Heart right ventricle (tissue), 16 donors: ENCODE data around the gene VRTN. TPM values are rescaled to one million over a fixed set of nuclear protein-coding genes. Genes with fewer than 3 reads are reported as not detected.

Source experiments
- ATAC-seq, 8 donors: fragments of 200-7000 bp; cut with Tn5 transposase; one replicate each; pipeline ENCODE4 v1.9.1; 2020; ENCODE audit warnings: mild to moderate bottlenecking in 8 of 8, moderate library complexity in 8 of 8, moderate number of reproducible peaks in 1 of 8
- DNase-seq, 2 donors: peaks; one replicate each; pipeline ENCODE4 v3.0.0-alpha.2; 2020
- H3K27ac ChIP-seq, 10 donors: fragments of 200-600 bp; sonication (generic) in 2 of 10; one replicate each; pipeline versions ENCODE4 v1.5.0 to v1.8.0; 2020 to 2022; ENCODE audit warnings: mild to moderate bottlenecking in 3 of 10
- H3K27me3 ChIP-seq, 7 donors: fragments of 200-600 bp; one replicate each; pipeline ENCODE4 v1.8.0; 2021 to 2022; ENCODE audit warnings: mild to moderate bottlenecking in 2 of 7
- H3K36me3 ChIP-seq, 9 donors: fragments of 200-600 bp; sonication (generic) in 1 of 9; one replicate each; pipeline versions ENCODE4 v1.5.0 to v1.8.0; 2020 to 2022; ENCODE audit warnings: mild to moderate bottlenecking in 2 of 9
- H3K4me1 ChIP-seq, 9 donors: fragments of 200-600 bp; sonication (generic) in 1 of 9; one replicate each; pipeline versions ENCODE4 v1.5.0 to v1.8.0; 2020 to 2022; ENCODE audit warnings: mild to moderate bottlenecking in 4 of 9
- H3K4me3 ChIP-seq, 10 donors: fragments of 200-600 bp; sonication (generic) in 2 of 10; one replicate each; pipeline versions ENCODE4 v1.5.0 to v1.8.0; 2020 to 2022; ENCODE audit warnings: mild to moderate bottlenecking in 7 of 10, moderate library complexity in 2 of 10
- H3K9me3 ChIP-seq, 11 donors: fragments of 200-600 bp in 10 of 11; sonication (generic) in 2 of 11; one replicate each; pipeline versions ENCODE4 v1.5.0 to v1.8.0; 2013 to 2022; ENCODE audit warnings: mild to moderate bottlenecking in 2 of 11, control low read depth in 1 of 11, moderate library complexity in 1 of 11
- WGBS, 2 donors: extraction: QIAGEN DNeasy Blood & Tissue Kit; methylation state at CpG; one replicate each; pipeline ENCODE4 v1.1.7; 2013; ENCODE audit warnings: inconsistent platforms in 1 of 2; 5-methylcytosine and 5-hydroxymethylcytosine counted together
- intact Hi-C, 10 donors: fragments of 100-400 bp; cut with DNase I; formaldehyde crosslinking; loops; one replicate each; pipeline versions ENCODE4 v1.11.1 to v1.14.2; 2022
- polyA plus RNA-seq, 2 donors: library from polyadenylated mRNA; stranded (reverse); fragments of 200-250 nt; gene quantifications; one replicate each; pipeline ENCODE4 v1.2.3, GENCODE V29; 2013
- total RNA-seq, 10 donors: library from RNA; stranded (reverse); fragmentation: NEBNext Ultra II Directional in 3 of 10; extraction: Animal tissue kit (Norgen Biotek cat#: 25700) in 3 of 10; gene quantifications; one replicate each; pipeline versions ENCODE4 v1.2.1 to v1.2.4, GENCODE V29; 2021 to 2023
- TF ChIP-seq, protein P1 (sequence below), 9 donors: fragments of 200-600 bp; sonication (generic) in 2 of 9; IDR thresholded peaks; one replicate each; pipeline versions ENCODE4 v1.5.0 to v1.8.0; 2021 to 2022; ENCODE audit warnings: antibody characterized with exemption in 9 of 9, mild to moderate bottlenecking in 5 of 9, moderate library complexity in 1 of 9
- donor health status: Arrhythmogenic right ventricular cardiomyopathy.
- donor health status: ischemic (EF 13 %, LVEDD 7.1; RV severe dilation, severe dysfunction).
- donor health status: healthy with polysubstance abuse.
- donor health status: DM: no; HTN: yes; CAD: no.
- donor health status: DM: no; HTN: no; CAD: no.
- donor health status: ischemic (EF 25% LVEDD 6.9; RV normal size, moderate dysfunction).
- donor health status: ischemic (EF 25% LVEDD 5.7; RV mildly dilated, moderate dysfunction).
- donor health status: healthy.
- donor health status: DM: yes; HTN: yes; CAD: no.
- donor health status: Ischemic cardiomyopathy.
- donor health status: ischemic (EF 35%, LVEDD 5.7; RV mildly dilated, moderate dysfunction).
- donor health status: nonischemic (EF 11% LVEDD 7.7; RV severe dilation, severe dysfunction).
- donor health status: DM: yes; HTN: yes; CAD: no.
- donor health status: PGD.
- donor health status: ischemic (EF 29% LVEDD 5.4; RV normal size, mild dysfunction).
- donor health status: nonischemic (EF 23%, LVEDD 6.1; RV moderate dilation, normal function).

The VRTN gene
- total and polyA plus RNA-seq, 12 donors: not detected

DNA sequence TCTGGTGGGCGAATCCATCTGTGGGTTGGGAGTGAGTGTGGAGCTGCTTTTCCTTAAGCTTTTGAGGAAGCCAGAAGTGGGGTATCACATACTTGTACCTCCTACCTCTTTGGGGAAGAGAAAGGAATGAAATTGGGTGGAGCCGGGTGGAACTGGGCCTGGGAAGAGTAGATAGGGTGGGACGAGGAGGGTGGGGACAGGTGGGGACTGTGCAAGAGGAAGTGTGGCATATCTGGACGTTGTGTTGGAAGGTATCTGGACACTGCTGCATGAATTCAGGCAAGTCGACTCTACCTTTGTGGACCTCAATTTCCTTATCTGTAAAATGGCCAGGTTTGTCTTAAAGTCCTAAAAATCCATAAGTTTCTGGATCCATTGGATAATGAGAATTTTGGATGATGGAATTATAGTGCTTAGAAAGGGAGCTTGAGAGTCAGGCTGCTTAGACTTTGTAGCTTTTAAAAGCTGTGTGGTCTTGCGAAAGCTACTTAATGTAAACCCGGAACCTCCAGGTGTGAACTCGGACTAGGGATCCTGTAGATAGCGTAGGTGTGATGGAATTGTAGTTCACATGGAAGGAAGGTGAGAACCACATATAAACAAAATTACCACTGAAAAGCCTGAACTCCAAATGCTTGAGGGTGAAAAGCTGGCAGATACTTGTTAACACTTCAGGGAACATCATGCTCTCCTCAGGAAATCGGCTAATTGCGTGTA is 2.1 kb downstream of the VRTN start:
- H3K9me3 ChIP-seq: no peaks in the 10 kb centered on the region
- 42 to 47% methylated on average over 11 of the region's 11 CpGs for WGBS, 2 donors
- H3K27ac ChIP-seq: no peak overlapping the region
- no peak for DNase-seq
- ATAC-seq: no peak
- TF ChIP-seq, protein P1, sequence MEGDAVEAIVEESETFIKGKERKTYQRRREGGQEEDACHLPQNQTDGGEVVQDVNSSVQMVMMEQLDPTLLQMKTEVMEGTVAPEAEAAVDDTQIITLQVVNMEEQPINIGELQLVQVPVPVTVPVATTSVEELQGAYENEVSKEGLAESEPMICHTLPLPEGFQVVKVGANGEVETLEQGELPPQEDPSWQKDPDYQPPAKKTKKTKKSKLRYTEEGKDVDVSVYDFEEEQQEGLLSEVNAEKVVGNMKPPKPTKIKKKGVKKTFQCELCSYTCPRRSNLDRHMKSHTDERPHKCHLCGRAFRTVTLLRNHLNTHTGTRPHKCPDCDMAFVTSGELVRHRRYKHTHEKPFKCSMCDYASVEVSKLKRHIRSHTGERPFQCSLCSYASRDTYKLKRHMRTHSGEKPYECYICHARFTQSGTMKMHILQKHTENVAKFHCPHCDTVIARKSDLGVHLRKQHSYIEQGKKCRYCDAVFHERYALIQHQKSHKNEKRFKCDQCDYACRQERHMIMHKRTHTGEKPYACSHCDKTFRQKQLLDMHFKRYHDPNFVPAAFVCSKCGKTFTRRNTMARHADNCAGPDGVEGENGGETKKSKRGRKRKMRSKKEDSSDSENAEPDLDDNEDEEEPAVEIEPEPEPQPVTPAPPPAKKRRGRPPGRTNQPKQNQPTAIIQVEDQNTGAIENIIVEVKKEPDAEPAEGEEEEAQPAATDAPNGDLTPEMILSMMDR (IDR thresholded peaks at IDR 0.05): no peak
- H3K36me3 ChIP-seq: no peaks in the 10 kb centered on the region
- H3K4me3 ChIP-seq: no peak overlapping the region
- H3K27me3 ChIP-seq: peaks cover 3 to 67% (median 30%) of the 10 kb centered on the region in 7 donors
- intact Hi-C loops: no loop called here
- H3K4me1 ChIP-seq: no peaks in the 10 kb centered on the region

DNA sequence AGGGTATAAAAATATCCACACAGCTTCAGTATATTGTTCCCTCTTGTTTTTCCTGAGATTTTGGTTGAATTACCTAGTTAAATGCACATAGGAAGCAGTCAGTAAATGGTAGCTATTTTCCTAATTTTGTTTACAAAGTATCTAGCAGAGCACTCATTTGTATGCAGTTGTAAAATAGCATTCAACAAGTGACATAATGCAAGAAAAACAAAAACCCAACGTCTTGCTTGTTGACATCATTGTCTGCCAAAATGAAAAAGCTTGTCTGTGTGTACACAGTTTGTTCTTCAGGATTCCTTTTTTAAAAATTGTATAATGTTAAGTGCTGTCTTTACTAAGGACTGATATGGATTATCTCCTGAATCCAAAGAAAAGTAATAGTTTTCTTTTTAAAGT is 2.7 kb downstream of the VRTN start:
- no peaks in the 10 kb centered on the region for H3K36me3 ChIP-seq
- ATAC-seq: no peak
- DNase-seq: no peak
- no peaks in the 10 kb centered on the region for H3K4me1 ChIP-seq
- intact Hi-C loops: no loop called here
- no peaks in the 10 kb centered on the region for H3K9me3 ChIP-seq
- TF ChIP-seq, protein P1 (IDR thresholded peaks at IDR 0.05): no peak
- no peak overlapping the region for H3K4me3 ChIP-seq
- no peak overlapping the region for H3K27ac ChIP-seq
- peaks cover 3 to 67% (median 30%) of the 10 kb centered on the region in 7 donors for H3K27me3 ChIP-seq
- 8 to 10% methylated on average over 1 of the region's 1 CpG for WGBS, 2 donors

- H3K4me1 ChIP-seq: no peaks in the 10 kb centered on the region
- H3K27me3 ChIP-seq: peaks cover 0 to 21% (median 14%) of the 10 kb centered on the region in 7 donors
- WGBS, 2 donors: 92% methylated on average over 32 of the region's 32 CpGs
- no peaks in the 10 kb centered on the region for H3K36me3 ChIP-seq
- H3K9me3 ChIP-seq: no peaks in the 10 kb centered on the region
- no peak overlapping the region for H3K27ac ChIP-seq
- intact Hi-C loops: no loop called here
- TF ChIP-seq, protein P1 (IDR thresholded peaks at IDR 0.05): no peak
- ATAC-seq (no peak), DNase-seq (no peak)
- no peak overlapping the region for H3K4me3 ChIP-seq
Observed at GRCh38 chr14:74356892-74357575, 8.8 kb downstream of the VRTN start.

- H3K36me3 ChIP-seq: no peaks in the 10 kb centered on the region
- H3K4me1 ChIP-seq: peaks cover 0 to 3% (median 0%) of the 10 kb centered on the region in 9 donors
- H3K27me3 ChIP-seq: peaks cover 0 to 18% (median 8%) of the 10 kb centered on the region in 7 donors
- intact Hi-C loops: no loop called here
- WGBS, 2 donors: 90 to 92% methylated on average over 19 of the region's 19 CpGs
- TF ChIP-seq, protein P1 (IDR thresholded peaks at IDR 0.05): no peak
- H3K27ac ChIP-seq: no peak overlapping the region
- DNase-seq (no peak), ATAC-seq (no peak)
- H3K9me3 ChIP-seq: no peaks in the 10 kb centered on the region
- H3K4me3 ChIP-seq: no peak overlapping the region
Observed at GRCh38 chr14:74357585-74357984, 9.3 kb downstream of the VRTN start.
